ENCODE measurements around the gene PALD1.
"Not testable (repeated sequence)": the region's sequence is repeated elsewhere in the genome, so short reads cannot be mapped to it uniquely, and the experiment has no call there.

Gene PALD1

GRCh38 chr10:70482982-70483760 is 4.6 kb downstream of the PALD1 start:
- FAIRE-seq, result no peak

GRCh38 chr10:70483872-70484271 is 5.3 kb downstream of the PALD1 start:
- FAIRE-seq, result not testable (repeated sequence)

- no peak for FAIRE-seq
Measured at GRCh38 chr10:70487824-70488223, 9.3 kb downstream of the PALD1 start.

- FAIRE-seq, result no peak
Measured at GRCh38 chr10:70490142-70490541, 11.6 kb downstream of the PALD1 start.

GRCh38 chr10:70491614-70492013 is 13.0 kb downstream of the PALD1 start:
- no peak for FAIRE-seq

- no peak for FAIRE-seq
Measured at GRCh38 chr10:70492786-70493659, 14.5 kb downstream of the PALD1 start.

GRCh38 chr10:70493660-70494234 is 15.2 kb downstream of the PALD1 start:
- no peak for FAIRE-seq

- FAIRE-seq, result no peak
Measured at GRCh38 chr10:70494536-70494935, 16.0 kb downstream of the PALD1 start.

- FAIRE-seq, result no peak
Measured at GRCh38 chr10:70494966-70495365, 16.4 kb downstream of the PALD1 start.

- FAIRE-seq, result no peak
Measured at GRCh38 chr10:70495691-70496261, 17.2 kb downstream of the PALD1 start.

- FAIRE-seq, result no peak
Measured at GRCh38 chr10:70496341-70497119, 18.0 kb downstream of the PALD1 start.

- no peak for FAIRE-seq
Measured at GRCh38 chr10:70497120-70497545, 18.6 kb downstream of the PALD1 start.

- no peak for FAIRE-seq
Measured at GRCh38 chr10:70498970-70499835, 20.6 kb downstream of the PALD1 start.

- no peak for FAIRE-seq
Measured at GRCh38 chr10:70499836-70500167, 21.2 kb downstream of the PALD1 start.

GRCh38 chr10:70500368-70500767 is 21.8 kb downstream of the PALD1 start:
- FAIRE-seq, result no peak

- no peak for FAIRE-seq
Measured at GRCh38 chr10:70500812-70501301, 22.3 kb downstream of the PALD1 start.

GRCh38 chr10:70502406-70502805 is 23.8 kb downstream of the PALD1 start:
- no peak for FAIRE-seq

- FAIRE-seq, result no peak
Measured at GRCh38 chr10:70503776-70504175, 25.2 kb downstream of the PALD1 start.

GRCh38 chr10:70504521-70505358 is 26.2 kb downstream of the PALD1 start:
- no peak for FAIRE-seq

GRCh38 chr10:70505908-70506307 is 27.3 kb downstream of the PALD1 start:
- no peak for FAIRE-seq

Measured in TTC549 (cell line).